ENCODE measurements around the gene GABBR1. TPM values are rescaled to one million over a fixed set of nuclear protein-coding genes. Genes with fewer than 3 reads are reported as not detected.

Gene GABBR1
- total and polyA plus RNA-seq, 4 donors, result 1.1 to 4.7 (median 1.4) TPM

DNA sequence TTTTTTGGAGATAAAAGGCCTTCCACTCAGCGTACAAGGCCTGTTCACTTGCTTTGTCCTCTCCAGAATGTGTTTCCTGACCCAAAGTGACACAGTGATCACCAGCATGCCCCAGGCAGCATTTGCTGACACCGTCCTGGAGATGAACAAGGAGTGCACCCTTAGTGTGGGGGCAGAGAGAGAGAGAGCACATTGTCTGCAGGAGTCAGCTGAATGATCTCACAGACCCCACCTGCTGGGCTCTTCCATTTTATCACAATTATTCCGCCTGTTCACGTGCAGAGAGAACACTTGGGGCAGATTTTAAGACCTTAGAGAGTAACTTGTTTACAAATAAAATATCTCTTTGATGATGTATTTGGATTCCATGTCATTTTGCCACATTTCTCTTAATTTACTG lies 122.8 kb downstream of the GABBR1 start:
- no peak overlapping the region for H3K9ac ChIP-seq (ENCODE audit: low read depth in 1 of 2, low read length in 2 of 2)
- no peaks in the 10 kb centered on the region for H3K4me1 ChIP-seq (ENCODE audit: control insufficient read depth in 4 of 4, insufficient read depth in 4 of 4, low read length in 3 of 4)
- peak; percentile 16 for DNase-seq (ENCODE audit: low spot score)
- WGBS, result 71% methylated on average over 4 of the region's 4 CpGs
- no peak overlapping the region for H3K4me3 ChIP-seq (ENCODE audit: low read depth in 1 of 3, low read length in 3 of 3)
- no peaks in the 10 kb centered on the region for H3K36me3 ChIP-seq (ENCODE audit: control insufficient read depth in 4 of 4, insufficient read depth in 3 of 4, low read depth in 1 of 4, low read length in 3 of 4)
- H3K27ac ChIP-seq (ENCODE audit: low read depth in 1 of 2, low read length in 2 of 2), result no peak overlapping the region
- H3K27me3 ChIP-seq (ENCODE audit: control insufficient read depth in 4 of 4, insufficient read depth in 4 of 4, low read length in 3 of 4), result no peaks in the 10 kb centered on the region
- TF ChIP-seq JUND (IDR thresholded peaks at IDR 0.05), result no peak
- TF ChIP-seq GABPA (IDR thresholded peaks at IDR 0.05 in 1 of 2, conservative IDR thresholded peaks at IDR 0.05 in 1 of 2), result no peak
- peaks cover 0 to 3% (median 1%) of the 10 kb centered on the region in 4 donors for H3K9me3 ChIP-seq (ENCODE audit: control insufficient read depth in 4 of 4, low read length in 3 of 4)

Small RNA genes within 50 kb of the gene (small RNA-seq; reads per million reads assigned to genes)
- gene SNORD32B (0.09 reads per million), gene SUMO2P1 (not detected), gene TMEM183AP1 (not detected)

Other genes starting within 250 kb of the GABBR1 start
- not detected for gene OR12D2, start 237.6 kb downstream of the GABBR1 start, total RNA-seq
- not detected for gene OR12D2, start 237.6 kb downstream of the GABBR1 start, polyA plus RNA-seq
- gene OR12D1, start 218.3 kb downstream of the GABBR1 start, total RNA-seq, result not detected
- not detected for gene OR12D1, start 218.3 kb downstream of the GABBR1 start, polyA plus RNA-seq
- not detected for gene OR10C1, start 193.9 kb downstream of the GABBR1 start, total RNA-seq
- gene OR10C1, start 193.9 kb downstream of the GABBR1 start, polyA plus RNA-seq, result not detected
- gene OR11A1, start 176.1 kb downstream of the GABBR1 start, total RNA-seq, result not detected
- gene OR11A1, start 176.1 kb downstream of the GABBR1 start, polyA plus RNA-seq, result not detected
- not detected for gene OR2H1, start 176.0 kb downstream of the GABBR1 start, total RNA-seq
- gene OR2H1, start 176.0 kb downstream of the GABBR1 start, polyA plus RNA-seq, result not detected
- gene MAS1L, start 145.2 kb downstream of the GABBR1 start, total RNA-seq, result not detected
- not detected for gene MAS1L, start 145.2 kb downstream of the GABBR1 start, polyA plus RNA-seq
- gene UBD, start 73.5 kb downstream of the GABBR1 start, total RNA-seq, result 10 to 100 TPM; 32.6 to 35.1 TPM
- gene UBD, start 73.5 kb downstream of the GABBR1 start, polyA plus RNA-seq, result 10 to 100 TPM in 1 of 2 donors, 1 to 10 TPM in 1; 7.0 to 23.5 TPM
- not detected for gene OR2H2, start 48.1 kb downstream of the GABBR1 start, total RNA-seq
- gene OR2H2, start 48.1 kb downstream of the GABBR1 start, polyA plus RNA-seq, result not detected
- gene MOG, start 23.9 kb upstream of the GABBR1 start, total RNA-seq, result not detected
- not detected for gene MOG, start 23.9 kb upstream of the GABBR1 start, polyA plus RNA-seq
- not detected for gene ZFP57, start 48.0 kb upstream of the GABBR1 start, total RNA-seq
- not detected for gene ZFP57, start 48.0 kb upstream of the GABBR1 start, polyA plus RNA-seq
- 10 to 100 TPM; 12.1 to 51.1 TPM for gene HLA-F, start 90.3 kb upstream of the GABBR1 start, total RNA-seq
- gene HLA-F, start 90.3 kb upstream of the GABBR1 start, polyA plus RNA-seq, result 10 to 100 TPM; 12.4 to 53.0 TPM
- not detected for gene HLA-G, start 194.6 kb upstream of the GABBR1 start, total RNA-seq
- gene HLA-G, start 194.6 kb upstream of the GABBR1 start, polyA plus RNA-seq, result under 1 TPM in 1 of 2 donors, not detected in 1; 0.79 TPM